GM12878 (cell line): ENCODE data around the gene CEACAM3. TPM values are rescaled to one million over a fixed set of nuclear protein-coding genes. Genes with fewer than 3 reads are reported as not detected.

Experiments
- ASH2L ChIP-seq: fragments of 300-600, 200-600 bp; sonication (generic); IDR thresholded peaks from 2 replicates; pipeline ENCODE4 v1.6.1; 2017; ENCODE audit warnings: low read depth, mild to moderate bottlenecking, borderline replicate concordance
- BMI1 ChIP-seq: fragments of 450-650 bp; IDR thresholded peaks from 2 replicates; pipeline ENCODE4 v1.6.1; 2016; ENCODE audit warnings: mild to moderate bottlenecking, moderate library complexity, borderline replicate concordance
- CEBPB ChIP-seq, 2 experiments: fragments of 150-350 bp in 1 of 2; IDR thresholded peaks; 2 replicates each; pipeline ENCODE4 v1.6.1; 2012 to 2014; ENCODE audit warnings: low read depth in 2 of 2, low read length in 2 of 2, borderline replicate concordance in 1 of 2, inconsistent platforms in 1 of 2
- DPF2 ChIP-seq: fragments of 450-650 bp; IDR thresholded peaks from 2 replicates; pipeline ENCODE4 v1.6.1; 2017; ENCODE audit warnings: mild to moderate bottlenecking
- EGR1 ChIP-seq, 2 experiments: IDR thresholded peaks; 1 replicate in 1 of 2; 2 replicates in 1 of 2; pipeline ENCODE4 v1.6.1; 2011 to 2012; ENCODE audit warnings: low read depth in 2 of 2, low read length in 2 of 2, borderline replicate concordance in 1 of 2, mild to moderate bottlenecking in 1 of 2, moderate library complexity in 1 of 2
- EP300 ChIP-seq, 2 experiments: fragments of 150-350 bp in 1 of 2; IDR thresholded peaks; 2 replicates each; pipeline ENCODE4 v1.6.1; 2011 to 2012; ENCODE audit warnings: low read depth in 2 of 2, low read length in 2 of 2, borderline replicate concordance in 1 of 2, improper control_type of control experiment in 1 of 2, inconsistent platforms in 1 of 2; ENCODE audit not compliant: control insufficient read depth in 1 of 2
- MTA3 ChIP-seq: IDR thresholded peaks from 2 replicates; pipeline ENCODE4 v1.6.1; 2012; ENCODE audit warnings: low read length, inconsistent platforms, borderline replicate concordance
- MYC ChIP-seq: IDR thresholded peaks from 2 replicates; pipeline ENCODE4 v1.6.1; 2011; ENCODE audit warnings: mild to moderate bottlenecking, low read length, moderate library complexity, inconsistent platforms; ENCODE audit not compliant: insufficient read depth, insufficient replicate concordance, insufficient read length, severe bottlenecking
- NFIC ChIP-seq: IDR thresholded peaks from 2 replicates; pipeline ENCODE4 v1.6.1; 2012; ENCODE audit warnings: low read depth, mild to moderate bottlenecking, inconsistent platforms, low read length, moderate library complexity
- NFYB ChIP-seq: IDR thresholded peaks from 2 replicates; pipeline ENCODE4 v1.6.1; 2011; ENCODE audit warnings: low read depth, mild to moderate bottlenecking, low read length, improper control_type of control experiment, moderate library complexity; ENCODE audit not compliant: insufficient read depth
- SMAD1 ChIP-seq: fragments of 450-650 bp; IDR thresholded peaks from 2 replicates; pipeline ENCODE4 v1.6.1; 2018; ENCODE audit warnings: mild to moderate bottlenecking, low read depth; ENCODE audit not compliant: partially characterized antibody
- TARDBP ChIP-seq: IDR thresholded peaks from 2 replicates; pipeline ENCODE4 v1.6.1; 2016; ENCODE audit warnings: borderline replicate concordance
- TCF12 ChIP-seq: IDR thresholded peaks from 2 replicates; pipeline ENCODE4 v1.6.1; 2011; ENCODE audit warnings: low read depth, mild to moderate bottlenecking, low read length
- WRNIP1 ChIP-seq: IDR thresholded peaks from 2 replicates; pipeline ENCODE4 v1.6.1; 2011; ENCODE audit warnings: low read depth, low read length, improper control_type of control experiment, borderline replicate concordance
- ZNF384 ChIP-seq: IDR thresholded peaks from 2 replicates; pipeline ENCODE4 v1.6.1; 2012; ENCODE audit warnings: low read depth, mild to moderate bottlenecking, low read length, improper control_type of control experiment, borderline replicate concordance
- polyA plus RNA-seq, 11 experiments: library from polyadenylated mRNA; depleted of rRNA in 4 of 11; unstranded in 6 of 11; stranded (reverse) in 5 of 11; fragments of >200 nt; fragmentation: Nextera tagmentation in 4 of 11; fragmentation: Illumina TruSeq in 1 of 11; extraction: Ambion mirVana in 4 of 11; extraction: Trizol in 1 of 11; gene quantifications; 1 replicate in 1 of 11; 2 replicates in 10 of 11; pipeline versions ENCODE4 v1.2.1 to v1.2.3, GENCODE V29; 2011 to 2016; ENCODE audit warnings: inconsistent platforms in 2 of 11, missing spikeins in 2 of 11, low read depth in 1 of 11
- total RNA-seq, 4 experiments: library from RNA; depleted of rRNA in 3 of 4; stranded (reverse); fragments of >200 nt in 3 of 4; fragmentation: Illumina TruSeq in 1 of 4; extraction: Trizol in 1 of 4; gene quantifications; 2 replicates each; pipeline versions ENCODE4 v1.2.1 to v1.2.3, GENCODE V29; 2013 to 2021
- TF ChIP-seq, protein P1 (sequence below): fragments of 450-650 bp; IDR thresholded peaks from 2 replicates; pipeline ENCODE4 v1.6.1; 2014; ENCODE audit warnings: mild to moderate bottlenecking
- TF ChIP-seq, protein P2 (sequence below): fragments of 150-350 bp; IDR thresholded peaks from 2 replicates; pipeline ENCODE4 v1.6.1; 2016; ENCODE audit warnings: low read depth, low read length
- TF ChIP-seq, protein P3 (sequence below): fragments of 450-650 bp; IDR thresholded peaks from 2 replicates; pipeline ENCODE4 v1.6.1; 2016; ENCODE audit warnings: mild to moderate bottlenecking

The CEACAM3 gene
- total and polyA plus RNA-seq, 10 of the 15 experiments (the other 5 are each of a cell fraction or from before 2014, with no cell fraction given) = not detected

DNA sequence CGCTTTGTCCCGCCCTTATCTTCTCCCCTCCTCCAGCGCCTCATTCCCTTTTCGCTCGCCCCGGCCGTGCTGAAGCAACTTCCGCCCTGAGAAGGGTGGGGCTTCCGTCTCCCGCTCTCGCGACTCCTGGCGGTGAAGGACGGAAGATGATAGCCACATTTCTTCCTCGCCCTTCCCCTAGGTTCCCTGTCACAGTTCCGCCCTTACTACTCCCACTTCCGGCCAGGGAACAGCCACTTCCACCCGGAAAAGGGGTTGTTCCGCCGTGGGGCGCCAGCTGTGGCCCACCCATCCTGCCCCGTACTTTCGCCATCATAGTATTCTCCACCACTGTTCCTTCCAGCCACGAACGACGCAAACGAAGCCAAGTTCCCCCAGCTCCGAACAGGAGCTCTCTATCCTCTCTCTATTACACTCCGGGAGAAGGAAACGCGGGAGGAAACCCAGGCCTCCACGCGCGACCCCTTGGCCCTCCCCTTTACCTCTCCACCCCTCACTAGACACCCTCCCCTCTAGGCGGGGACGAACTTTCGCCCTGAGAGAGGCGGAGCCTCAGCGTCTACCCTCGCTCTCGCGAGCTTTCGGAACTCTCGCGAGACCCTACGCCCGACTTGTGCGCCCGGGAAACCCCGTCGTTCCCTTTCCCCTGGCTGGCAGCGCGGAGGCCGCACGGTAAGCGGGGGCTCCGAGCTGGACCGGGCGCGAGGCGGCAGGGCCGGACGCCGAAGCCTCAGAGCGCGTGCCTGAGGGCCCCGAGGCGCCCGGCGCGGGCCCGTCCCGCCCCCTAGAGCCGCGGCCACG is 63.4 kb downstream of the CEACAM3 start, which contains the start of gene RPS19 (continued):
- TF ChIP-seq ZNF384 (no peak), BMI1 (no peak), ASH2L (0 out of 2 replicates have a peak, but pooled peaks have one; percentile 48), EP300 (IDR thresholded peaks at IDR 0.05; ENCODE audit: borderline replicate concordance in 1 of 2, control insufficient read depth in 1 of 2, low read depth in 2 of 2, low read length in 2 of 2) (no peak), TCF12 (peak; percentile 53; the same call in 1 of the 2 replicates), MYC (peak; percentile 98), TARDBP (peak; percentile 92), NFYB (no peak), DPF2 (peak; percentile 95), CEBPB (IDR thresholded peaks at IDR 0.05; ENCODE audit: borderline replicate concordance in 1 of 2, low read depth in 2 of 2, low read length in 2 of 2) (0 out of 4 replicates have a peak, but pooled peaks of 1 of the 2 experiments have one; percentile 25), NFIC (no peak), MTA3 (no peak), WRNIP1 (no peak), EGR1 (IDR thresholded peaks at IDR 0.05; ENCODE audit: borderline replicate concordance in 1 of 2, low read depth in 2 of 2, low read length in 2 of 2) (peak in 1 of 2 experiments; percentile 91; a peak in 2 of 3 replicates), SMAD1 (peak; percentile 85)
- TF ChIP-seq, protein P1, sequence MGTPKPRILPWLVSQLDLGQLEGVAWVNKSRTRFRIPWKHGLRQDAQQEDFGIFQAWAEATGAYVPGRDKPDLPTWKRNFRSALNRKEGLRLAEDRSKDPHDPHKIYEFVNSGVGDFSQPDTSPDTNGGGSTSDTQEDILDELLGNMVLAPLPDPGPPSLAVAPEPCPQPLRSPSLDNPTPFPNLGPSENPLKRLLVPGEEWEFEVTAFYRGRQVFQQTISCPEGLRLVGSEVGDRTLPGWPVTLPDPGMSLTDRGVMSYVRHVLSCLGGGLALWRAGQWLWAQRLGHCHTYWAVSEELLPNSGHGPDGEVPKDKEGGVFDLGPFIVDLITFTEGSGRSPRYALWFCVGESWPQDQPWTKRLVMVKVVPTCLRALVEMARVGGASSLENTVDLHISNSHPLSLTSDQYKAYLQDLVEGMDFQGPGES = no peak
- TF ChIP-seq, protein P2, sequence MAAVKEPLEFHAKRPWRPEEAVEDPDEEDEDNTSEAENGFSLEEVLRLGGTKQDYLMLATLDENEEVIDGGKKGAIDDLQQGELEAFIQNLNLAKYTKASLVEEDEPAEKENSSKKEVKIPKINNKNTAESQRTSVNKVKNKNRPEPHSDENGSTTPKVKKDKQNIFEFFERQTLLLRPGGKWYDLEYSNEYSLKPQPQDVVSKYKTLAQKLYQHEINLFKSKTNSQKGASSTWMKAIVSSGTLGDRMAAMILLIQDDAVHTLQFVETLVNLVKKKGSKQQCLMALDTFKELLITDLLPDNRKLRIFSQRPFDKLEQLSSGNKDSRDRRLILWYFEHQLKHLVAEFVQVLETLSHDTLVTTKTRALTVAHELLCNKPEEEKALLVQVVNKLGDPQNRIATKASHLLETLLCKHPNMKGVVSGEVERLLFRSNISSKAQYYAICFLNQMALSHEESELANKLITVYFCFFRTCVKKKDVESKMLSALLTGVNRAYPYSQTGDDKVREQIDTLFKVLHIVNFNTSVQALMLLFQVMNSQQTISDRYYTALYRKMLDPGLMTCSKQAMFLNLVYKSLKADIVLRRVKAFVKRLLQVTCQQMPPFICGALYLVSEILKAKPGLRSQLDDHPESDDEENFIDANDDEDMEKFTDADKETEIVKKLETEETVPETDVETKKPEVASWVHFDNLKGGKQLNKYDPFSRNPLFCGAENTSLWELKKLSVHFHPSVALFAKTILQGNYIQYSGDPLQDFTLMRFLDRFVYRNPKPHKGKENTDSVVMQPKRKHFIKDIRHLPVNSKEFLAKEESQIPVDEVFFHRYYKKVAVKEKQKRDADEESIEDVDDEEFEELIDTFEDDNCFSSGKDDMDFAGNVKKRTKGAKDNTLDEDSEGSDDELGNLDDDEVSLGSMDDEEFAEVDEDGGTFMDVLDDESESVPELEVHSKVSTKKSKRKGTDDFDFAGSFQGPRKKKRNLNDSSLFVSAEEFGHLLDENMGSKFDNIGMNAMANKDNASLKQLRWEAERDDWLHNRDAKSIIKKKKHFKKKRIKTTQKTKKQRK = no peak
- TF ChIP-seq, protein P3, sequence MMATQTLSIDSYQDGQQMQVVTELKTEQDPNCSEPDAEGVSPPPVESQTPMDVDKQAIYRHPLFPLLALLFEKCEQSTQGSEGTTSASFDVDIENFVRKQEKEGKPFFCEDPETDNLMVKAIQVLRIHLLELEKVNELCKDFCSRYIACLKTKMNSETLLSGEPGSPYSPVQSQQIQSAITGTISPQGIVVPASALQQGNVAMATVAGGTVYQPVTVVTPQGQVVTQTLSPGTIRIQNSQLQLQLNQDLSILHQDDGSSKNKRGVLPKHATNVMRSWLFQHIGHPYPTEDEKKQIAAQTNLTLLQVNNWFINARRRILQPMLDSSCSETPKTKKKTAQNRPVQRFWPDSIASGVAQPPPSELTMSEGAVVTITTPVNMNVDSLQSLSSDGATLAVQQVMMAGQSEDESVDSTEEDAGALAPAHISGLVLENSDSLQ = peak; percentile 83
